K562 (cell line): ENCODE measurements around the gene LENG9. TPM values are rescaled to one million over a fixed set of nuclear protein-coding genes. Genes with fewer than 3 reads are reported as not detected.

Experiments used
- ATF7 ChIP-seq: fragments of 450-650 bp; IDR thresholded peaks from 2 replicates; pipeline ENCODE4 v1.7.1; 2014; ENCODE audit warnings: mild to moderate bottlenecking, moderate library complexity
- CHD1 ChIP-seq: fragments of 200-600 bp; sonication (generic); IDR thresholded peaks from one replicate; pipeline ENCODE4 v1.6.1; 2012; ENCODE audit warnings: mild to moderate bottlenecking, moderate library complexity, low read length, inconsistent platforms
- HCFC1 ChIP-seq: IDR thresholded peaks from 2 replicates; pipeline ENCODE4 v1.6.1; 2012; ENCODE audit warnings: low read depth, low read length, improper control_type of control experiment
- HDAC1 ChIP-seq, 2 experiments: fragments of 450-650 bp; IDR thresholded peaks; 2 replicates each; pipeline ENCODE4 v1.6.1; 2016 to 2017; ENCODE audit warnings: inconsistent platforms in 1 of 2, mild to moderate bottlenecking in 1 of 2, moderate library complexity in 1 of 2
- KDM2B ChIP-seq: fragments of 250-450 bp; sonication (Bioruptor Pico); IDR thresholded peaks from 2 replicates; pipeline ENCODE4 v1.8.0; 2021; ENCODE audit warnings: mild to moderate bottlenecking, moderate library complexity
- MECOM ChIP-seq: fragments of 250-450 bp; sonication (Bioruptor Pico); IDR thresholded peaks from 2 replicates; pipeline ENCODE4 v1.8.0; 2022; ENCODE audit warnings: inconsistent platforms
- PHB2 ChIP-seq: fragments of 450-650 bp; IDR thresholded peaks from 2 replicates; pipeline ENCODE4 v1.6.1; 2017; ENCODE audit warnings: low read depth
- PML ChIP-seq: IDR thresholded peaks from 2 replicates; pipeline ENCODE4 v1.6.1; 2012; ENCODE audit warnings: low read length, inconsistent platforms
- POLR2A ChIP-seq: fragments of 450-650 bp; conservative IDR thresholded peaks from 2 replicates; pipeline ENCODE4 v1.6.1; 2016
- POLR2AphosphoS5 ChIP-seq: IDR thresholded peaks from 2 replicates; pipeline ENCODE4 v1.6.1; 2011; ENCODE audit warnings: mild to moderate bottlenecking, low read depth, low read length, moderate library complexity; ENCODE audit not compliant: control insufficient read depth, insufficient read depth
- RBFOX2 ChIP-seq: fragments of 200-400 bp; formaldehyde crosslinking; IDR thresholded peaks from 2 replicates; pipeline ENCODE4 v1.6.1; 2017; ENCODE audit warnings: low read depth, mild to moderate bottlenecking, low read length, moderate library complexity
- SMAD4 ChIP-seq: fragments of 250-450 bp; sonication (Bioruptor Pico); conservative IDR thresholded peaks from 2 replicates; pipeline ENCODE4 v1.8.0; 2021; ENCODE audit warnings: inconsistent platforms, mild to moderate bottlenecking, moderate library complexity
- SNAPC5 ChIP-seq: fragments of 250-450 bp; sonication (Bioruptor Pico); IDR thresholded peaks from 2 replicates; pipeline ENCODE4 v1.8.0; 2021; ENCODE audit warnings: moderate library complexity, mild to moderate bottlenecking, inconsistent platforms
- TAF1 ChIP-seq: IDR thresholded peaks from 2 replicates; pipeline ENCODE4 v1.6.1; 2011; ENCODE audit warnings: mild to moderate bottlenecking, low read length, moderate library complexity; ENCODE audit not compliant: insufficient read depth, control insufficient read depth, severe bottlenecking; ENCODE audit errors: extremely low read depth
- TEAD1 ChIP-seq, 2 experiments: fragments of 450-650 bp in 1 of 2; sonication (generic) in 1 of 2; formaldehyde crosslinking; IDR thresholded peaks; 2 replicates each; pipeline versions ENCODE4 v1.4.0 to v1.8.0; 2020 to 2022; ENCODE audit warnings: mild to moderate bottlenecking in 2 of 2, missing genetic modification reagents in 1 of 2
- polyA plus RNA-seq, 8 experiments: library from polyadenylated mRNA; depleted of rRNA in 4 of 8; stranded (reverse) in 5 of 8; unstranded in 3 of 8; fragments of >200 nt; fragmentation: Nextera tagmentation in 2 of 8; fragmentation: Illumina TruSeq in 1 of 8; extraction: Ambion mirVana in 2 of 8; extraction: Trizol in 1 of 8; gene quantifications; 2 replicates each; pipeline versions ENCODE4 v1.2.1 to v1.2.3, GENCODE V29; 2011 to 2014; ENCODE audit warnings: inconsistent platforms in 1 of 8, missing spikeins in 1 of 8
- total RNA-seq, 7 experiments: library from RNA; depleted of rRNA in 6 of 7; stranded (reverse); fragments of >200 nt in 6 of 7; fragmentation: Illumina TruSeq in 2 of 7; extraction: Trizol in 2 of 7; gene quantifications; 2 replicates each; pipeline versions ENCODE4 v1.2.1 to v1.2.3, GENCODE V29; 2011 to 2021; ENCODE audit warnings: low replicate concordance in 1 of 7
- TF ChIP-seq, protein P1 (sequence below): fragments of 200-400 bp; formaldehyde crosslinking; IDR thresholded peaks from 2 replicates; pipeline ENCODE4 v1.6.1; 2017; ENCODE audit warnings: mild to moderate bottlenecking, low read depth, low read length, moderate library complexity
- TF ChIP-seq, protein P2 (sequence below), 2 experiments: IDR thresholded peaks; 2 replicates each; pipeline ENCODE4 v1.6.1; 2011; ENCODE audit warnings: borderline replicate concordance in 1 of 2, control low read depth in 1 of 2, low read depth in 1 of 2, low read length in 1 of 2, mild to moderate bottlenecking in 1 of 2, mixed read lengths in 1 of 2, moderate library complexity in 1 of 2; ENCODE audit not compliant: insufficient read depth in 1 of 2, insufficient read length in 1 of 2, poor library complexity in 1 of 2, severe bottlenecking in 1 of 2; ENCODE audit errors: extremely low read depth in 1 of 2
- TF ChIP-seq, protein P3 (sequence below): sonication (generic); formaldehyde crosslinking; IDR thresholded peaks from 2 replicates; pipeline ENCODE4 v1.9.0; 2022; ENCODE audit warnings: mild to moderate bottlenecking, missing genetic modification reagents
- TF ChIP-seq, protein P4 (sequence below), 3 experiments: IDR thresholded peaks in 2 of 3; conservative IDR thresholded peaks in 1 of 3; 2 replicates each; pipeline ENCODE4 v1.5.1; 2011 to 2012; ENCODE audit warnings: low read length in 3 of 3, mild to moderate bottlenecking in 3 of 3, control low read depth in 2 of 3, improper control_type of control experiment in 1 of 3, inconsistent platforms in 1 of 3, low read depth in 1 of 3, mixed read lengths in 1 of 3, moderate library complexity in 1 of 3; ENCODE audit not compliant: insufficient read depth in 2 of 3
- TF ChIP-seq, protein P5 (sequence below): sonication (generic); formaldehyde crosslinking; IDR thresholded peaks from 2 replicates; pipeline ENCODE4 v1.8.0; 2023; ENCODE audit warnings: mild to moderate bottlenecking, missing genetic modification reagents

LENG9 gene
- total and polyA plus RNA-seq, 9 of the 15 experiments (the other 6 are each of a cell fraction or from before 2014, with no cell fraction given) = 0.06 to 0.64 (median 0.33) TPM; not detected in 1

- TF ChIP-seq, protein P1, sequence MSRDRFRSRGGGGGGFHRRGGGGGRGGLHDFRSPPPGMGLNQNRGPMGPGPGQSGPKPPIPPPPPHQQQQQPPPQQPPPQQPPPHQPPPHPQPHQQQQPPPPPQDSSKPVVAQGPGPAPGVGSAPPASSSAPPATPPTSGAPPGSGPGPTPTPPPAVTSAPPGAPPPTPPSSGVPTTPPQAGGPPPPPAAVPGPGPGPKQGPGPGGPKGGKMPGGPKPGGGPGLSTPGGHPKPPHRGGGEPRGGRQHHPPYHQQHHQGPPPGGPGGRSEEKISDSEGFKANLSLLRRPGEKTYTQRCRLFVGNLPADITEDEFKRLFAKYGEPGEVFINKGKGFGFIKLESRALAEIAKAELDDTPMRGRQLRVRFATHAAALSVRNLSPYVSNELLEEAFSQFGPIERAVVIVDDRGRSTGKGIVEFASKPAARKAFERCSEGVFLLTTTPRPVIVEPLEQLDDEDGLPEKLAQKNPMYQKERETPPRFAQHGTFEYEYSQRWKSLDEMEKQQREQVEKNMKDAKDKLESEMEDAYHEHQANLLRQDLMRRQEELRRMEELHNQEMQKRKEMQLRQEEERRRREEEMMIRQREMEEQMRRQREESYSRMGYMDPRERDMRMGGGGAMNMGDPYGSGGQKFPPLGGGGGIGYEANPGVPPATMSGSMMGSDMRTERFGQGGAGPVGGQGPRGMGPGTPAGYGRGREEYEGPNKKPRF = no peak
- TF ChIP-seq TEAD1 (CRISPR knock-in tag; IDR thresholded peaks at IDR 0.05) = peak in 1 of 2 experiments; percentile 29; a peak in 1 of 4 replicates
- peak; percentile 34; the same call in 1 of the 2 replicates for TF ChIP-seq POLR2AphosphoS5
- TF ChIP-seq, protein P2, sequence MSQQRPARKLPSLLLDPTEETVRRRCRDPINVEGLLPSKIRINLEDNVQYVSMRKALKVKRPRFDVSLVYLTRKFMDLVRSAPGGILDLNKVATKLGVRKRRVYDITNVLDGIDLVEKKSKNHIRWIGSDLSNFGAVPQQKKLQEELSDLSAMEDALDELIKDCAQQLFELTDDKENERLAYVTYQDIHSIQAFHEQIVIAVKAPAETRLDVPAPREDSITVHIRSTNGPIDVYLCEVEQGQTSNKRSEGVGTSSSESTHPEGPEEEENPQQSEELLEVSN (IDR thresholded peaks at IDR 0.05; ENCODE audit: borderline replicate concordance in 1 of 2, extremely low read depth in 1 of 2, insufficient read depth in 1 of 2, insufficient read length in 1 of 2, low read depth in 1 of 2, low read length in 1 of 2, poor library complexity in 1 of 2, severe bottlenecking in 1 of 2) = peak; percentile 73 to 86
- TF ChIP-seq ATF7 = peak; percentile 60; the same call in 1 of the 2 replicates
- TF ChIP-seq PML = no peak
- no peak for TF ChIP-seq HDAC1 (IDR thresholded peaks at IDR 0.05)
- TF ChIP-seq, protein P3, sequence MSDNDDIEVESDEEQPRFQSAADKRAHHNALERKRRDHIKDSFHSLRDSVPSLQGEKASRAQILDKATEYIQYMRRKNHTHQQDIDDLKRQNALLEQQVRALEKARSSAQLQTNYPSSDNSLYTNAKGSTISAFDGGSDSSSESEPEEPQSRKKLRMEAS (CRISPR knock-in tag) = peak; percentile 87
- TF ChIP-seq TAF1 = peak; percentile 48
- peak; percentile 9 for TF ChIP-seq CHD1
- peak; percentile 54 for TF ChIP-seq POLR2A
- TF ChIP-seq RBFOX2 = peak; percentile 61
- no peak; the same call in 1 of the 2 replicates for TF ChIP-seq SMAD4 (CRISPR knock-in tag)
- no peak for TF ChIP-seq SNAPC5 (CRISPR knock-in tag)
- TF ChIP-seq, protein P4, sequence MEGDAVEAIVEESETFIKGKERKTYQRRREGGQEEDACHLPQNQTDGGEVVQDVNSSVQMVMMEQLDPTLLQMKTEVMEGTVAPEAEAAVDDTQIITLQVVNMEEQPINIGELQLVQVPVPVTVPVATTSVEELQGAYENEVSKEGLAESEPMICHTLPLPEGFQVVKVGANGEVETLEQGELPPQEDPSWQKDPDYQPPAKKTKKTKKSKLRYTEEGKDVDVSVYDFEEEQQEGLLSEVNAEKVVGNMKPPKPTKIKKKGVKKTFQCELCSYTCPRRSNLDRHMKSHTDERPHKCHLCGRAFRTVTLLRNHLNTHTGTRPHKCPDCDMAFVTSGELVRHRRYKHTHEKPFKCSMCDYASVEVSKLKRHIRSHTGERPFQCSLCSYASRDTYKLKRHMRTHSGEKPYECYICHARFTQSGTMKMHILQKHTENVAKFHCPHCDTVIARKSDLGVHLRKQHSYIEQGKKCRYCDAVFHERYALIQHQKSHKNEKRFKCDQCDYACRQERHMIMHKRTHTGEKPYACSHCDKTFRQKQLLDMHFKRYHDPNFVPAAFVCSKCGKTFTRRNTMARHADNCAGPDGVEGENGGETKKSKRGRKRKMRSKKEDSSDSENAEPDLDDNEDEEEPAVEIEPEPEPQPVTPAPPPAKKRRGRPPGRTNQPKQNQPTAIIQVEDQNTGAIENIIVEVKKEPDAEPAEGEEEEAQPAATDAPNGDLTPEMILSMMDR (IDR thresholded peaks at IDR 0.05 in 2 of 3, conservative IDR thresholded peaks at IDR 0.05 in 1 of 3; ENCODE audit: insufficient read depth in 2 of 3, low read depth in 1 of 3, low read length in 3 of 3) = no peak
- no peak for TF ChIP-seq MECOM (CRISPR knock-in tag)
- TF ChIP-seq PHB2 = no peak
- TF ChIP-seq HCFC1 = no peak
- 0 out of 2 replicates have a peak, but pooled peaks have one; percentile 44 for TF ChIP-seq KDM2B (CRISPR knock-in tag)
- TF ChIP-seq, protein P5, sequence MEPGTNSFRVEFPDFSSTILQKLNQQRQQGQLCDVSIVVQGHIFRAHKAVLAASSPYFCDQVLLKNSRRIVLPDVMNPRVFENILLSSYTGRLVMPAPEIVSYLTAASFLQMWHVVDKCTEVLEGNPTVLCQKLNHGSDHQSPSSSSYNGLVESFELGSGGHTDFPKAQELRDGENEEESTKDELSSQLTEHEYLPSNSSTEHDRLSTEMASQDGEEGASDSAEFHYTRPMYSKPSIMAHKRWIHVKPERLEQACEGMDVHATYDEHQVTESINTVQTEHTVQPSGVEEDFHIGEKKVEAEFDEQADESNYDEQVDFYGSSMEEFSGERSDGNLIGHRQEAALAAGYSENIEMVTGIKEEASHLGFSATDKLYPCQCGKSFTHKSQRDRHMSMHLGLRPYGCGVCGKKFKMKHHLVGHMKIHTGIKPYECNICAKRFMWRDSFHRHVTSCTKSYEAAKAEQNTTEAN (CRISPR knock-in tag) = no peak
These were observed at the start of gene LENG9 (continued) for GRCh38 chr19:54463531-54464043.
